Trophoblast cell (in vitro differentiated cells and primary cell): Measurements from ENCODE around the gene DAND5.

Experiments used
- DNase-seq, 2 donors: peaks; one replicate each; pipeline ENCODE4 v3.0.0-alpha.2; 2016
- H2AFZ ChIP-seq: 2 replicates; pipeline ENCODE4 v1.6.1; 2013; ENCODE audit warnings: low read length, moderate library complexity, mild to moderate bottlenecking; ENCODE audit not compliant: insufficient read depth, poor library complexity
- H2AK5ac ChIP-seq: 2 replicates; pipeline ENCODE4 v1.6.1; 2013; ENCODE audit warnings: mild to moderate bottlenecking, low read length
- H2BK120ac ChIP-seq: 2 replicates; pipeline ENCODE4 v1.6.1; 2013; ENCODE audit warnings: low read length, mild to moderate bottlenecking, moderate library complexity; ENCODE audit not compliant: insufficient read depth, poor library complexity
- H2BK12ac ChIP-seq: 2 replicates; pipeline ENCODE4 v1.6.1; 2013; ENCODE audit warnings: mild to moderate bottlenecking, low read length, moderate library complexity
- H2BK5ac ChIP-seq: 2 replicates; pipeline ENCODE4 v1.6.1; 2013; ENCODE audit warnings: low read length, low read depth, moderate library complexity, mild to moderate bottlenecking; ENCODE audit not compliant: poor library complexity
- H3K14ac ChIP-seq: 2 replicates; pipeline ENCODE4 v1.6.1; 2013; ENCODE audit warnings: mild to moderate bottlenecking, low read length
- H3K18ac ChIP-seq: 2 replicates; pipeline ENCODE4 v1.6.1; 2013; ENCODE audit warnings: mild to moderate bottlenecking, low read length
- H3K23ac ChIP-seq: 2 replicates; pipeline ENCODE4 v1.6.1; 2013; ENCODE audit warnings: low read length
- H3K27ac ChIP-seq: 2 replicates; pipeline ENCODE4 v1.5.1; 2013; ENCODE audit warnings: low read depth, mild to moderate bottlenecking, inconsistent platforms, low read length, moderate library complexity
- H3K27me3 ChIP-seq: 2 replicates; pipeline ENCODE4 v1.6.1; 2013; ENCODE audit warnings: inconsistent platforms, mild to moderate bottlenecking, low read length, moderate library complexity; ENCODE audit not compliant: insufficient read depth
- H3K36me3 ChIP-seq, 2 experiments: 1 replicate in 1 of 2; 2 replicates in 1 of 2; pipeline ENCODE4 v1.6.1; 2013; ENCODE audit warnings: low read length in 2 of 2, mild to moderate bottlenecking in 2 of 2, moderate library complexity in 1 of 2; ENCODE audit not compliant: insufficient read depth in 2 of 2, control insufficient read depth in 1 of 2
- H3K4ac ChIP-seq: 2 replicates; pipeline ENCODE4 v1.6.1; 2013; ENCODE audit warnings: low read depth, mild to moderate bottlenecking, low read length, moderate library complexity
- H3K4me1 ChIP-seq, 2 experiments: 1 replicate in 1 of 2; 2 replicates in 1 of 2; pipeline ENCODE4 v1.6.1; 2013; ENCODE audit warnings: low read length in 2 of 2, mild to moderate bottlenecking in 2 of 2, moderate library complexity in 1 of 2; ENCODE audit not compliant: insufficient read depth in 2 of 2, control insufficient read depth in 1 of 2
- H3K4me2 ChIP-seq: 2 replicates; pipeline ENCODE4 v1.6.1; 2013; ENCODE audit warnings: inconsistent platforms, mild to moderate bottlenecking, low read length, moderate library complexity
- H3K4me3 ChIP-seq: 2 replicates; pipeline ENCODE4 v1.5.1; 2013; ENCODE audit warnings: mild to moderate bottlenecking, low read depth, low read length, inconsistent platforms
- H3K79me1 ChIP-seq: one replicate; pipeline ENCODE4 v1.6.1; 2013; ENCODE audit warnings: low read length
- H3K79me2 ChIP-seq: 2 replicates; pipeline ENCODE4 v1.6.1; 2013; ENCODE audit warnings: low read length, mild to moderate bottlenecking; ENCODE audit not compliant: control insufficient read depth, insufficient read depth, poor library complexity
- H3K9ac ChIP-seq: 2 replicates; pipeline ENCODE4 v1.6.1; 2013; ENCODE audit warnings: mild to moderate bottlenecking, low read length
- H3K9me3 ChIP-seq: 2 replicates; pipeline ENCODE4 v1.6.1; 2013; ENCODE audit warnings: low read depth, mild to moderate bottlenecking, control low read depth, inconsistent platforms, low read length; ENCODE audit not compliant: insufficient read depth
- H4K12ac ChIP-seq: 2 replicates; pipeline ENCODE4 v1.6.1; 2013; ENCODE audit warnings: low read depth, mild to moderate bottlenecking, low read length, moderate library complexity
- H4K8ac ChIP-seq: 2 replicates; pipeline ENCODE4 v1.6.1; 2013; ENCODE audit warnings: low read depth, mild to moderate bottlenecking, low read length, moderate library complexity
- H4K91ac ChIP-seq: one replicate; pipeline ENCODE4 v1.6.1; 2013; ENCODE audit warnings: low read depth, mild to moderate bottlenecking, low read length, moderate library complexity
- WGBS: extraction: QIAGEN DNeasy Blood & Tissue Kit; methylation state at CpG from one replicate; pipeline ENCODE4 v1.1.7; 2013; ENCODE audit warnings: missing lambda C conversion rate; ENCODE audit not compliant: insufficient read length, insufficient coverage; ENCODE audit errors: extremely low coverage; 5-methylcytosine and 5-hydroxymethylcytosine counted together

Gene DAND5

DNA sequence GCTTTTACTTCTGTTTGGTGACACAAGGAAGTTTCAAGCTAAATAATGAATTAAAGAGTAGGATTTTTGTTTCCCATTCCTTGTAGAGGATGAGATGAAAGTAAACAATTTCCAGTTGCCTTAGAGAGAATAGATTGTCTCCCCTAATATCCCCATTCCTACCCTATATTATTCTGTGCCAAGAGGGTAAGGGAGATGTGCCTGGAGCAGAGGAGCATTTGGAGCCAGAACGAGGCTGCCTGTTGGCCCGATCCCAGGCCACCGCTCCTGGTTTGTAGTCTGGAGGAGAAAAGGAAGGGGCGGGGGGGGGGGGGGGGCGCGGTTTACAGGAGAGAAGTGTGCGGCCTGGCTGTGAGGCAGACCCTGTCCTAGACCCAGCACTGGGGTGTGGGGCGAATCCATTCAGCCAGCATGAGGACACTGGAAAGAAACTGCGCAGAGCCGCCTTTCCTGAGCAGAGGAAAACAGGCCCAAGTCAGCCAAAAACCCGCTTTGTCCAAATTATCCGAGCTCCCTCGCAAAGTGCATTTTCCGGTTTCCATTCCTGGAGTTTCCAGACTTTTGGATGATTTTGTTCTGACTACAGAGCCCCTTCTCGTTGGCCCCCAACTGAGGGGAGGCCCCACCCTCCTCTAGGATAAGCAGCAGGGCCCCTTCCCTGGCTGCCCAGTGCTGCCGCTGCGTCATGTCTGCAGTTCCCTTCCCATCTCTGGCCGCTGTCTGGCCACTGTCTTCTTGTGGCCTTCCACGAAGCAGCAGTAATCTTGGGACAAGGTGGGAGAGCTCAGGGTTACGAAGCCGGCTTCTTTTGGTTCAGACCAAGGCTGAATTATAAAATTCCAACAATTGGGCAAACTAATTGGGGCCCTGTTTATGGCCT lies 48.9 kb downstream of the DAND5 start:
- no peak for DNase-seq
- no peak overlapping the region for H3K4me3 ChIP-seq
- no peak overlapping the region for H4K91ac ChIP-seq
- H3K4ac ChIP-seq: no peak overlapping the region
- no peaks in the 10 kb centered on the region for H3K4me1 ChIP-seq
- no peak overlapping the region for H2BK120ac ChIP-seq
- no peak overlapping the region for H3K27ac ChIP-seq
- H3K36me3 ChIP-seq: no peaks in the 10 kb centered on the region
- no peak overlapping the region for H2BK5ac ChIP-seq
- no peak overlapping the region for H2BK12ac ChIP-seq
- no peaks in the 10 kb centered on the region for H3K9me3 ChIP-seq
- H3K23ac ChIP-seq: no peak overlapping the region
- H3K27me3 ChIP-seq: peaks cover 87% of the 10 kb centered on the region
- no peak overlapping the region for H3K14ac ChIP-seq
- no peak overlapping the region for H4K12ac ChIP-seq
- no peaks in the 10 kb centered on the region for H3K79me1 ChIP-seq
- no peak overlapping the region for H4K8ac ChIP-seq
- WGBS: no CpG with 5 or more reads among the region's 21 CpGs
- no peak overlapping the region for H3K9ac ChIP-seq
- H3K79me2 ChIP-seq: no peaks in the 10 kb centered on the region
- no peak overlapping the region for H3K18ac ChIP-seq
- no peak overlapping the region for H3K4me2 ChIP-seq
- H2AFZ ChIP-seq: no peak overlapping the region
- no peak overlapping the region for H2AK5ac ChIP-seq

GRCh38 chr19:13019332-13019731 lies 50.0 kb downstream of the DAND5 start:
- H4K12ac ChIP-seq: no peak overlapping the region
- no peak overlapping the region for H3K4ac ChIP-seq
- H4K91ac ChIP-seq: no peak overlapping the region
- no peaks in the 10 kb centered on the region for H3K4me1 ChIP-seq
- no peak overlapping the region for H3K27ac ChIP-seq
- no peak overlapping the region for H3K4me2 ChIP-seq
- no peak for DNase-seq
- H3K18ac ChIP-seq: no peak overlapping the region
- no peak overlapping the region for H3K9ac ChIP-seq
- H3K9me3 ChIP-seq: no peaks in the 10 kb centered on the region
- H4K8ac ChIP-seq: no peak overlapping the region
- H3K79me1 ChIP-seq: no peaks in the 10 kb centered on the region
- no CpG with 5 or more reads among the region's 4 CpGs for WGBS
- H2AK5ac ChIP-seq: no peak overlapping the region
- no peak overlapping the region for H2AFZ ChIP-seq
- H2BK5ac ChIP-seq: no peak overlapping the region
- H2BK120ac ChIP-seq: no peak overlapping the region
- peaks cover 82% of the 10 kb centered on the region for H3K27me3 ChIP-seq
- H2BK12ac ChIP-seq: no peak overlapping the region
- H3K23ac ChIP-seq: no peak overlapping the region
- H3K14ac ChIP-seq: no peak overlapping the region
- H3K36me3 ChIP-seq: no peaks in the 10 kb centered on the region
- H3K79me2 ChIP-seq: no peaks in the 10 kb centered on the region
- H3K4me3 ChIP-seq: no peak overlapping the region

GRCh38 chr19:13020002-13020414 lies 50.6 kb downstream of the DAND5 start:
- H4K12ac ChIP-seq: no peak overlapping the region
- H3K9me3 ChIP-seq: peaks cover 2% of the 10 kb centered on the region
- H3K4me2 ChIP-seq: no peak overlapping the region
- no peaks in the 10 kb centered on the region for H3K4me1 ChIP-seq
- H3K36me3 ChIP-seq: no peaks in the 10 kb centered on the region
- H3K23ac ChIP-seq: no peak overlapping the region
- H2BK120ac ChIP-seq: no peak overlapping the region
- no peaks in the 10 kb centered on the region for H3K79me2 ChIP-seq
- H3K9ac ChIP-seq: no peak overlapping the region
- H3K14ac ChIP-seq: no peak overlapping the region
- H3K4me3 ChIP-seq: no peak overlapping the region
- H3K27me3 ChIP-seq: peaks cover 82% of the 10 kb centered on the region
- no peak overlapping the region for H2BK5ac ChIP-seq
- H4K91ac ChIP-seq: no peak overlapping the region
- H3K79me1 ChIP-seq: no peaks in the 10 kb centered on the region
- H2AFZ ChIP-seq: no peak overlapping the region
- DNase-seq: no peak
- WGBS: no CpG with 5 or more reads among the region's 7 CpGs
- no peak overlapping the region for H3K27ac ChIP-seq
- no peak overlapping the region for H3K4ac ChIP-seq
- no peak overlapping the region for H4K8ac ChIP-seq
- H3K18ac ChIP-seq: no peak overlapping the region
- no peak overlapping the region for H2AK5ac ChIP-seq
- H2BK12ac ChIP-seq: no peak overlapping the region

- Histone ChIP-seq H3K23ac (no peak overlapping the region), H2AFZ (no peak overlapping the region), H3K27me3 (peaks cover 88% of the 10 kb centered on the region), H3K9ac (no peak overlapping the region), H3K4me2 (no peak overlapping the region), H2BK120ac (no peak overlapping the region), H3K36me3 (no peaks in the 10 kb centered on the region), H3K79me2 (no peaks in the 10 kb centered on the region), H3K4me1 (no peaks in the 10 kb centered on the region), H4K12ac (no peak overlapping the region), H3K14ac (no peak overlapping the region), H2BK12ac (no peak overlapping the region), H2BK5ac (no peak overlapping the region), H3K79me1 (no peaks in the 10 kb centered on the region), H3K4ac (no peak overlapping the region), H2AK5ac (no peak overlapping the region), H3K27ac (no peak overlapping the region), H3K4me3 (no peak overlapping the region), H4K8ac (no peak overlapping the region), H3K9me3 (peaks cover 2% of the 10 kb centered on the region), H4K91ac (no peak overlapping the region), H3K18ac (no peak overlapping the region)
- no peak for DNase-seq
- WGBS: no CpG with 5 or more reads among the region's 22 CpGs
Observed at GRCh38 chr19:13022111-13022858, 52.9 kb downstream of the DAND5 start.
